Activated CD4-positive, alpha-beta T cell treated with anti-CD3 and anti-CD28 coated beads for 24 hours (primary cell): ENCODE data around the gene TGFB1.

Experiments
- DNase-seq, 2 donors: peaks; one replicate each; pipeline ENCODE4 v3.0.0-alpha.2; 2020; ENCODE audit warnings: low read depth in 2 of 2

The TGFB1 gene

GRCh38 chr19:41321600-41322270, 32.0 kb downstream of the TGFB1 start:
- no peak for DNase-seq

GRCh38 chr19:41321204-41321599, 32.5 kb downstream of the TGFB1 start:
- DNase-seq = no peak

- DNase-seq = no peak
Observed at GRCh38 chr19:41320568-41320967, 33.2 kb downstream of the TGFB1 start.

GRCh38 chr19:41320185-41320518, 33.6 kb downstream of the TGFB1 start:
- DNase-seq = no peak

- DNase-seq = no peak
Observed at GRCh38 chr19:41319500-41320184, 34.1 kb downstream of the TGFB1 start.

GRCh38 chr19:41318696-41319499, 34.8 kb downstream of the TGFB1 start:
- no peak for DNase-seq

- no peak for DNase-seq
Observed at GRCh38 chr19:41316306-41316920, 37.3 kb downstream of the TGFB1 start.

- DNase-seq = no peak
Observed at GRCh38 chr19:41311613-41312012, 42.1 kb downstream of the TGFB1 start.

GRCh38 chr19:41311072-41311471, 42.6 kb downstream of the TGFB1 start:
- DNase-seq = no peak

GRCh38 chr19:41310033-41310831, 43.5 kb downstream of the TGFB1 start, which contains the start of gene CCDC97:
TSS of gene CCDC97 (plus strand) at chr19:41310172. CDS start at chr19:41310311, 139 bp downstream.
- peak; percentile 77 to 83 for DNase-seq

- no peak for DNase-seq
Observed at GRCh38 chr19:41309180-41310032, 44.3 kb downstream of the TGFB1 start.

GRCh38 chr19:41308450-41309179, 45.1 kb downstream of the TGFB1 start:
- DNase-seq = peak; percentile 95

- DNase-seq = no peak
Observed at GRCh38 chr19:41307954-41308449, 45.7 kb downstream of the TGFB1 start.

GRCh38 chr19:41307090-41307875, 46.4 kb downstream of the TGFB1 start:
- DNase-seq = no peak

- DNase-seq = no peak
Observed at GRCh38 chr19:41305927-41306793, 47.6 kb downstream of the TGFB1 start.

- DNase-seq = no peak
Observed at GRCh38 chr19:41304706-41305483, 48.8 kb downstream of the TGFB1 start.

GRCh38 chr19:41303954-41304353, 49.8 kb downstream of the TGFB1 start:
- DNase-seq = no peak
